ENCODE measurements around the gene SLC28A3.

- TF ChIP-seq CTCF (conservative IDR thresholded peaks at IDR 0.05; ENCODE audit: low read depth, low read length) (no peak), EZH2 (IDR thresholded peaks at IDR 0.05; ENCODE audit: borderline replicate concordance, low read depth, low read length, poor library complexity, severe bottlenecking) (no peak)
These were observed 62.9 kb downstream of the SLC28A3 start for GRCh38 chr9:84277646-84278045.
